Brain pericyte (primary cell): ENCODE results near the gene PTPRC.

Experiments used
- DNase-seq: peaks from one replicate; pipeline ENCODE4 v3.0.0-alpha.2; 2012; ENCODE audit warnings: low read depth, low spot score

The PTPRC gene

DNA sequence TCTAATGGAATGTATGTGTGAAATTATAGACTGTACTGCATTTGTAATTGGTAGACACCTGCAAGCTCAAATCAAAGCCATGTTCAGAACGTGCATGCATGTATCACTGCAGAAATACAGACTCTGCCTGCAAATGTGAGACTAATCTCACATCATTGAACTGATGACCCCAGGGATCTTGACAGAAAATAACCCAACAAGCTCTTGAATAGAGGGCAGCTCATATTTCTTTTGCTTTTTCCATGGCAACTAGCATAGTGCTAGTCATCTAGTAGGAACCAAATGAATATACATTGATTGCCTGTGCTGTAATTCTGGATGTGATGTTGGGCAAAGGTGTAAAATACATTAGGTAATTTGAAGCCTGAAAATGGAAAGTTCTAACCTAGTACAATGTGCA lies 62.4 kb downstream of the PTPRC start:
- no peak for DNase-seq

- no peak for DNase-seq
Measured at GRCh38 chr1:198701766-198702539, 63.1 kb downstream of the PTPRC start.

DNA sequence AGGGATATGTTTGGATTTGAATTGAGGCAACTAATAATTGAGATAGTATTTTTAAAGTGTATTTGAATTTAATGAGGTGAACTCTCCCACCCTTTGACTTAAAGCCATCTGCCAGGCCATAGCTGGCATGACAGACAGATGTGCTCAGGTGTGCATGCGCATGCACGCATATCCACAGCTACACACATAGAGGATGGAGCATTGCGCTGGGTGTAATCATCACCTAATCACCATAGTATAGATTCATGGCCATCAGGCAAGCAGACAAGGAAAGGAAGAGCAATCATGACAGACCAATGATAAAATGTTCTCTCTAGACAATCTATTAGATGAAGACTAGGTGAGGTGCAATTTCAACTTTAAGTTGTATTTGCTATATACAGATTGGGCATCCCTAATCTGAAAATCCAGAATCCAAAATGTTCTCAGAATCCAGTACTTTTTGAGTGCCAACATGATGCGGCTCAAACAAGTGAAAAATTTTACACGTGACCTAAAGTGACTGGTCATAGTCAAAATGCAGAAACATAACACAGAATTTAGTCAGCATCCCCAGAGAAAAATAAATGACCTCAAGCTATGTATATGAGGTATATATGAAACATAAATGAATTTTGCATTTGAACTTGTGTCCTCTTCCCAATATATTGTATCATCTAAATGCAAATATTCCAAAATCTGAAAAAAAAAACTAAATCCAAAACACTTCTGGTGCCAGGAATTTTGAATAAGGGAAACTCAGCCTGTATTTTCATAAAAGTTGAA lies 70.1 kb downstream of the PTPRC start:
- no peak for DNase-seq

- DNase-seq: no peak
Measured at GRCh38 chr1:198711837-198712236, 73.0 kb downstream of the PTPRC start.

DNA sequence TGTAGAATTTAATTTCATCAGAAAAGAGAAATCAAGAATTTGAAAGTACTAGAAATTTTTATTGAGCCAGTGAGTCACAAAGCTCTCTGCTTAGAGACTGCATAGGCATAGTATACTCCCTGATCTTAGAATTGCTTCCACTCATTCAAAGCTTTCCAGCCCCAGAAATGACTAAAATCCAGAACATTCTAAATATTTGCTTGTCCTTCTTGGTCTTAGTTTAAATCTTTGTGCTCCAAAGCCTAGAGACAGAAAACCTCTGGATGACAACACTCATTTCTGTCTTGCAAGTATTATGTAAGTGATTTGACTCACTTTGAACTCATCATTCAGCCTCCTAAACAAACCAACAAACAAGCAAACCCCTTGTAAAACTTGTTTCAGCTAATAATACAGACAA lies 74.2 kb downstream of the PTPRC start:
- no peak for DNase-seq

GRCh38 chr1:198714271-198714670 lies 75.4 kb downstream of the PTPRC start:
- DNase-seq: no peak

DNA sequence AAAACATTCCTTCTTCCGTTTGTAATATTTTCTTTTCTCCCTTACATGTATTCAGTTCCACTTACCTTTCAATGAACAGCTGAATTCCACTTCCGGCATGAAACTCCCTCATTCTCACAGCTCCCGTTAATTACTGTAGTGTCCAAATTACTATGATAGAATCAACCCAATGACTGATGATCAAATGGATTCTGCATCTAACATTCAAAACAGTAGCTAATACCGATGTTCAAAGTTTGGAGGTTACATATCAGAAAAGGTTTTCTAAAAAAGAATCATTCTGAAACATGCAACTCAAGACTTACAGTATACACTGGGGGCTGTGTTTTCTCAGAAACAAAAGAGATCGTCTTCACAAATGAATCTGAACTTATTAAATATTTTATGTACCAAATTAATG lies 77.2 kb downstream of the PTPRC start:
- no peak for DNase-seq

DNA sequence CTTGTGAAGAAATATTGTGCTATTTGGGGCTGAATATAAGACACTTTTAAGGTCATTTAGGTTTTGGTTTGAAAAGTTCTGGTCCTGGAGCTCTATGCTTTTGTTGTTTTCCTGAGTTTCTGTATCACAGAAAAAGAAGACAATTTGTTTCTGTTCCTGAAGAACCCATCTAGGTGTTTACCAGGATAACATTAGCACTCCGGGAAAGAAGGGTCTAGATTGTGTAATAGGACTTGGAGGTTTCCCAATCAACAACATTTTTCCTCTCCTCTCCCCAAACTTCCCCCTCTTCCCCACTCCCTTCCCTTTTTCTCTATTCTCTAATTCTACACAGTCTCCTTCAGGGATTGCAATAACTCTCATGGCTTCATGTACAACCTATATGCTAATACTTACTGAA lies 78.7 kb downstream of the PTPRC start:
- no peak for DNase-seq

- no peak for DNase-seq
Measured at GRCh38 chr1:198723127-198723526, 84.3 kb downstream of the PTPRC start.

- DNase-seq: no peak
Measured at GRCh38 chr1:198725090-198725489, 86.2 kb downstream of the PTPRC start.

DNA sequence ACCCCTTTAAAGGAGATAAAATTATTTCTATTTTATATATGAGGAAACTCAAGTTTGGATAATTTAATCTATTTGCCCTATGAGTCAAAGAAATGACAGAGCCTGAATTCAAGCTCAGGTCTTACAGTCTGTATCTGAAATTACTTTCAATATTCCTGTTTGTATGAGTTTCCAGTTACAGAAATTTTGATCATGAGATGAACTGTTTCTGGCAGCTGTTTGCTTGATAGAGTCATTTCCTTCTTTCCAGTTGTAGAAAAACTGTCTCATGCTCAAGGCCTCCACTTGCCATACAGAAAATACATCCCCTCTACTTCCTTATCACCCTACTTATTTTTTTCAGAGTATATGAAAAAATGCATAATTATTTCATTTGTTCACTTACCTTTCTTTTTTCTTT lies 87.6 kb downstream of the PTPRC start:
- DNase-seq: no peak

DNA sequence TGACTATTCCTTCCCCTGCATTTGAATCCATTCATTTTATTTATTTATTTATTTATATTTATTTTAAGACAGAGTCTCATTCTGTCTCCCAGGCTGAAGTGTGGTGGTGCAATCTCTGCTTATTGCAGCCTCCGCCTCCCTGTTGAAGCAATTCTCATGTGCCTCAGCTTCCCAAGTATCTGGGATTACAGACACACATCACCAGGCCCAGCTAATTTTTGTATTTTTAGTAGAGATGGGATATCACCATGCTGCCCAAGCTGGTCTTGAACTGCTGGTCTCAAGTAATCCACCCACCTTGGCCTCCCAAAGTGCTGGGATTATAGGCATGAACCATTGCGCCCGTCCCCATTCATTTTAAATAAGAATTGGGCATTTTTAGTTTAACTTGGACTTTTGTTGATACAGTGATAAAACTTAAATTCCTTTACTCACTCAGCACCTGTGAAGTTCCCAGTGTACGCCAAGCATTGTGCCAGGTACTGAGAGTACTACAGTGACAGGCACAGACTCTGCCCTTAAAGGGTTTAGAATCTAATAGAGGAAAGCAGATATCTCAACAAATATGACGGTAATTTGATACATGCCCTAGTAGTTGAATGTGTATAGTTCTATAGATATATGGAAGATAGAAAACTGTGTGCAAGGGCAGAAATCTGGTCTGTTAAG lies 90.5 kb downstream of the PTPRC start:
- no peak for DNase-seq

DNA sequence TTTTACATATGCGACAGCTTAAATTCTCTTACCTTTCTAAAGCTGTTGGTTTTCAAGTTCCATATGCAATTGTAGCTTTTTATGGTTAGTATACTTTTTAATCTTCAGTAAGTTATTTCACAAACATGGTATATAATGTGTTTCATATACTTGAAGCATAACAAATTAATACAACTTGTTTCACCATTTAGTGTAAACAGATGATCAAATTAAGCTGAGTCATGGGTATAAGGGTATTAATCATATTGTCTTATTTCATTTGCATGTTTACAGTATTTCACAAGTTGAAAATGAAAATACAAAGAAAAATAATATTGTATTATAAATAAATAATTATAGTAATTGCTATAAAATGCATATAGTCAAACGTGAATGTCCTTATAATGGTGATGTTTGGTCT lies 92.1 kb downstream of the PTPRC start:
- DNase-seq: no peak

GRCh38 chr1:198734323-198735008 lies 95.6 kb downstream of the PTPRC start:
- no peak for DNase-seq

DNA sequence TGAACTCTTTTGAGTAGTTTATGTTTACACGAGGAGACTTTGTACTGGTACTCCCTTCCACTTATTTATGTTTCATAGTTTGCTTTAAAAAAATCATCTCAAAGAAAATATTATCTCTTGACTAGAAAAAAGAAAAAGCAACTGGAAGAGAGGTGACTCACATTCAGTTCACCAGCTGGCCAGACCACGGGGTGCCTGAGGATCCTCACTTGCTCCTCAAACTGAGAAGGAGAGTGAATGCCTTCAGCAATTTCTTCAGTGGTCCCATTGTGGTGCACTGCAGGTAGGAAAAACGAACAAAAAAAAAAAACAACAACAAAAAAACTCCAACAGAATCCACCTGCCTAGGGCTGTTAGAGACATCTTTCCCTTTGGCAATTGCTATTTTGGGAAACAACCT lies 102.9 kb downstream of the PTPRC start:
- DNase-seq: peak; percentile 68

GRCh38 chr1:198747127-198747526 lies 108.3 kb downstream of the PTPRC start:
- no peak for DNase-seq

GRCh38 chr1:198749279-198749678 lies 110.4 kb downstream of the PTPRC start:
- DNase-seq: no peak

DNA sequence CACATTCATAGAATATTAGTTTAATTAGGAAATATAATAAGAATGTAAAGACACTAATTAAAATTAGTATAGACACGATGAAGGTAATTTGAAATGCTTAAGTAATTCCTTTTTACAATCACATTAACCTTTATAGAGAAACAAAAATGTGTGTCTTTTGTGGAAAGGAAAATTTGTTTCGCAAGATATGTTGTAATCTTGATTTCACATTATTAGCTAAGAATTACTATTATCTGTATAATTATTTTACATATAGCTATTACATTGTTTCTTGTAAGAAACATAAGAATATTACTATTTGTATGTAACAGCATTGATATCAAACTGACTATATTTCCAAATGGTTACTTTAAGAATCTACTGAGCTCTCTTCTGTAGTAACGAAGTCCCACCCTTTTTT lies 111.2 kb downstream of the PTPRC start:
- no peak for DNase-seq

GRCh38 chr1:198751741-198752140 lies 112.9 kb downstream of the PTPRC start:
- DNase-seq: no peak

DNA sequence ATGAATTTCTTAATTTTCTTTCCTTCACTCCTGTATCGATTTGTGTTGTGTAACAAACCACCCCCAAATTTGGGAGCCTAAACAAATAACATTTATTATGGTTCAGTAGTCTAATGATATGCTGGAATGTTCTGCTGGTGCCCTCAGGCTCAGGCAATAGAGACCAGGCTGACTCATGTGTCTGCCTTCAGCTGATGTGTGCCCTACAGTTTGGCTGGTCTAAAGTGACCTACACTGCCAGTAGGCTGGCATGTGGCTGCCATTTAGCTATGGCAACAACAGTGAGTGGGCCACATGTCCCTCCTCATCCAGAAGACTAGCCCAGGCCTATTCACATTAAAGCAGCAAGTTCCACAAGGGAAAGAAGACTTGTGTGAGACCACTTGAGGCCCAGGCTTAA lies 115.8 kb downstream of the PTPRC start:
- no peak for DNase-seq

GRCh38 chr1:198755715-198756114 lies 116.9 kb downstream of the PTPRC start:
- no peak for DNase-seq

- DNase-seq: no peak
Measured at GRCh38 chr1:198756470-198756869, 117.6 kb downstream of the PTPRC start.
